Gastrocnemius medialis (tissue), 4 donors: ENCODE measurements around the gene ZNF362.

Experiments
- POLR2A ChIP-seq, 2 donors: fragments of 450-650 bp; IDR thresholded peaks; one replicate each; pipeline ENCODE4 v1.6.1; 2017; ENCODE audit warnings: antibody characterized with exemption in 2 of 2, mild to moderate bottlenecking in 2 of 2, moderate library complexity in 2 of 2
- TF ChIP-seq, protein P1 (sequence below), 5 experiments: fragments of 450-650 bp in 3 of 5; fragments of 200-600 bp in 2 of 5; sonication (generic) in 2 of 5; IDR thresholded peaks in 4 of 5; conservative IDR thresholded peaks in 1 of 5; 1 replicate in 4 of 5; 2 replicates in 1 of 5; pipeline ENCODE4 v1.5.1; 2016 to 2019; ENCODE audit warnings: antibody characterized with exemption in 5 of 5, mild to moderate bottlenecking in 3 of 5, moderate library complexity in 3 of 5

DNA sequence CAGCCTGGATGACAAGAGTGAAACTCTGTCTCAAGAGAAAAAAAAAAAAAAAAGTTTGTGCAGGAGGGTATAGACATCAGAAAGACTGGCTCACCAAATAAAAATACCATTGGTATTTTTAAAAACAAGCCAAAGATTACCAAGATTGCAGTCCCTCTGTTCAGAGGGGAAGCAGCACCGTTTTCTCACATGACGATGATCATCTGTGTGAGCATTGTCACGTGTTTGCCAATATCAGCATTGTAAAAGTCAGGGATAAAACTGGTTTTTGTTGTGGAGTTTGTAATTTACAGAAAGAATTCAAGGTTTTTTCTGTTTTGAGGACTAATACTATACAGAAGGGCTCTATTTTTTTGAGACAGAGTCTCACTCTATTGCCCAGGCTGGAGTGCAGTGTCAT, 26.5 kb downstream of the ZNF362 start:
- TF ChIP-seq, protein P1, sequence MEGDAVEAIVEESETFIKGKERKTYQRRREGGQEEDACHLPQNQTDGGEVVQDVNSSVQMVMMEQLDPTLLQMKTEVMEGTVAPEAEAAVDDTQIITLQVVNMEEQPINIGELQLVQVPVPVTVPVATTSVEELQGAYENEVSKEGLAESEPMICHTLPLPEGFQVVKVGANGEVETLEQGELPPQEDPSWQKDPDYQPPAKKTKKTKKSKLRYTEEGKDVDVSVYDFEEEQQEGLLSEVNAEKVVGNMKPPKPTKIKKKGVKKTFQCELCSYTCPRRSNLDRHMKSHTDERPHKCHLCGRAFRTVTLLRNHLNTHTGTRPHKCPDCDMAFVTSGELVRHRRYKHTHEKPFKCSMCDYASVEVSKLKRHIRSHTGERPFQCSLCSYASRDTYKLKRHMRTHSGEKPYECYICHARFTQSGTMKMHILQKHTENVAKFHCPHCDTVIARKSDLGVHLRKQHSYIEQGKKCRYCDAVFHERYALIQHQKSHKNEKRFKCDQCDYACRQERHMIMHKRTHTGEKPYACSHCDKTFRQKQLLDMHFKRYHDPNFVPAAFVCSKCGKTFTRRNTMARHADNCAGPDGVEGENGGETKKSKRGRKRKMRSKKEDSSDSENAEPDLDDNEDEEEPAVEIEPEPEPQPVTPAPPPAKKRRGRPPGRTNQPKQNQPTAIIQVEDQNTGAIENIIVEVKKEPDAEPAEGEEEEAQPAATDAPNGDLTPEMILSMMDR (IDR thresholded peaks at IDR 0.05 in 4 of 5, conservative IDR thresholded peaks at IDR 0.05 in 1 of 5) = no peak
- no peak for TF ChIP-seq POLR2A (IDR thresholded peaks at IDR 0.05)
